Suprapubic skin (tissue), 4 donors: ENCODE results near the gene TJP3. TPM values are rescaled to one million over a fixed set of nuclear protein-coding genes. Genes with fewer than 3 reads are reported as not detected.

Source experiments
- DNase-seq, 2 donors: peaks; one replicate each; pipeline ENCODE4 v3.0.0-alpha.2; 2019; ENCODE audit warnings: low spot score in 2 of 2
- H3K27ac ChIP-seq: fragments of 200-600 bp; sonication (generic); one replicate; pipeline ENCODE4 v1.5.1; 2019
- H3K27me3 ChIP-seq: fragments of 200-600 bp; sonication (generic); one replicate; pipeline ENCODE4 v1.5.1; 2019
- H3K36me3 ChIP-seq: fragments of 200-600 bp; sonication (generic); one replicate; pipeline ENCODE4 v1.5.1; 2019
- H3K4me1 ChIP-seq: fragments of 200-600 bp; sonication (generic); one replicate; pipeline ENCODE4 v1.5.1; 2019
- H3K4me3 ChIP-seq: fragments of 200-600 bp; sonication (generic); one replicate; pipeline ENCODE4 v1.5.1; 2019; ENCODE audit warnings: mild to moderate bottlenecking
- H3K9me3 ChIP-seq: fragments of 200-600 bp; sonication (generic); one replicate; pipeline ENCODE4 v1.5.1; 2019
- EP300 ChIP-seq: sonication (generic); formaldehyde crosslinking; IDR thresholded peaks from one replicate; pipeline ENCODE4 v1.6.1; 2017; ENCODE audit warnings: antibody characterized with exemption
- POLR2A ChIP-seq, 2 donors: fragments of 450-650 bp; IDR thresholded peaks; one replicate each; pipeline ENCODE4 v1.6.1; 2017; ENCODE audit warnings: antibody characterized with exemption in 2 of 2, mild to moderate bottlenecking in 2 of 2, moderate library complexity in 2 of 2
- POLR2AphosphoS5 ChIP-seq, 3 donors: sonication (generic); formaldehyde crosslinking; IDR thresholded peaks; one replicate each; pipeline ENCODE4 v1.6.1; 2017; ENCODE audit warnings: antibody characterized with exemption in 3 of 3
- WGBS: methylation state at CpG from one replicate; pipeline ENCODE4 v1.1.5; 2018; 5-methylcytosine and 5-hydroxymethylcytosine counted together
- total RNA-seq, 4 donors: library from RNA; depleted of rRNA; stranded (reverse); fragments of >200 nt; gene quantifications; one replicate each; pipeline ENCODE4 v1.1.0, GENCODE V29; 2016
- TF ChIP-seq, protein P1 (sequence below), 2 donors: fragments of 200-600 bp in 1 of 2; fragments of 450-650 bp in 1 of 2; sonication (generic) in 1 of 2; IDR thresholded peaks; one replicate each; pipeline ENCODE4 v1.5.1; 2016 to 2019; ENCODE audit warnings: antibody characterized with exemption in 2 of 2, mild to moderate bottlenecking in 1 of 2, moderate library complexity in 1 of 2

TJP3 gene
- total RNA-seq, 4 donors from 2014 or later = 11.4 to 28.1 (median 20.1) TPM

DNA sequence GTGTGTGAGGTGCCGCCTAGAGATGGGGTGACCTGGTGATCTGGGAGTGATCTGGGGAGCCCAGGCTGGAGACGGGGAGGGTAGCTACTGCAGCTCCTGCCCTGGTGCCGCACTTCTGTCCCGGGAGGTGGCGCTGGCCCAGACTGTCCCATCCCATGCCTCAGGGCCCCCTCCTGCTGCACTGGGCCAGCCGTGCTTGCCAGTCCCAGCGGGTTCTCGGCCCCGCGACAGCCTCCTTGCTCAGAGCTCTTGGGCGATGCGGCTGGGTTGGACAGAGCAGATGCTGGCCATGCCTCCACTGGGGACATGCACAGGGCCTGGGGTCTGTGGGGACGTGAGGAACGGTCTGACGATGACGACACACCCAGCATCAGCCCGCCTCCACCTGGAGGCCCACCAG, 61.3 kb downstream of the TJP3 start:
- Histone ChIP-seq H3K27ac (no peak overlapping the region), H3K9me3 (no peaks in the 10 kb centered on the region), H3K4me1 (no peaks in the 10 kb centered on the region), H3K4me3 (no peak overlapping the region), H3K27me3 (no peaks in the 10 kb centered on the region), H3K36me3 (peaks cover 41% of the 10 kb centered on the region)
- TF ChIP-seq POLR2A (IDR thresholded peaks at IDR 0.05) (no peak), POLR2AphosphoS5 (IDR thresholded peaks at IDR 0.05) (no peak), EP300 (no peak)
- TF ChIP-seq, protein P1, sequence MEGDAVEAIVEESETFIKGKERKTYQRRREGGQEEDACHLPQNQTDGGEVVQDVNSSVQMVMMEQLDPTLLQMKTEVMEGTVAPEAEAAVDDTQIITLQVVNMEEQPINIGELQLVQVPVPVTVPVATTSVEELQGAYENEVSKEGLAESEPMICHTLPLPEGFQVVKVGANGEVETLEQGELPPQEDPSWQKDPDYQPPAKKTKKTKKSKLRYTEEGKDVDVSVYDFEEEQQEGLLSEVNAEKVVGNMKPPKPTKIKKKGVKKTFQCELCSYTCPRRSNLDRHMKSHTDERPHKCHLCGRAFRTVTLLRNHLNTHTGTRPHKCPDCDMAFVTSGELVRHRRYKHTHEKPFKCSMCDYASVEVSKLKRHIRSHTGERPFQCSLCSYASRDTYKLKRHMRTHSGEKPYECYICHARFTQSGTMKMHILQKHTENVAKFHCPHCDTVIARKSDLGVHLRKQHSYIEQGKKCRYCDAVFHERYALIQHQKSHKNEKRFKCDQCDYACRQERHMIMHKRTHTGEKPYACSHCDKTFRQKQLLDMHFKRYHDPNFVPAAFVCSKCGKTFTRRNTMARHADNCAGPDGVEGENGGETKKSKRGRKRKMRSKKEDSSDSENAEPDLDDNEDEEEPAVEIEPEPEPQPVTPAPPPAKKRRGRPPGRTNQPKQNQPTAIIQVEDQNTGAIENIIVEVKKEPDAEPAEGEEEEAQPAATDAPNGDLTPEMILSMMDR (IDR thresholded peaks at IDR 0.05) = no peak
- no peak for DNase-seq
- no CpG with 5 or more reads among the region's 17 CpGs for WGBS

DNA sequence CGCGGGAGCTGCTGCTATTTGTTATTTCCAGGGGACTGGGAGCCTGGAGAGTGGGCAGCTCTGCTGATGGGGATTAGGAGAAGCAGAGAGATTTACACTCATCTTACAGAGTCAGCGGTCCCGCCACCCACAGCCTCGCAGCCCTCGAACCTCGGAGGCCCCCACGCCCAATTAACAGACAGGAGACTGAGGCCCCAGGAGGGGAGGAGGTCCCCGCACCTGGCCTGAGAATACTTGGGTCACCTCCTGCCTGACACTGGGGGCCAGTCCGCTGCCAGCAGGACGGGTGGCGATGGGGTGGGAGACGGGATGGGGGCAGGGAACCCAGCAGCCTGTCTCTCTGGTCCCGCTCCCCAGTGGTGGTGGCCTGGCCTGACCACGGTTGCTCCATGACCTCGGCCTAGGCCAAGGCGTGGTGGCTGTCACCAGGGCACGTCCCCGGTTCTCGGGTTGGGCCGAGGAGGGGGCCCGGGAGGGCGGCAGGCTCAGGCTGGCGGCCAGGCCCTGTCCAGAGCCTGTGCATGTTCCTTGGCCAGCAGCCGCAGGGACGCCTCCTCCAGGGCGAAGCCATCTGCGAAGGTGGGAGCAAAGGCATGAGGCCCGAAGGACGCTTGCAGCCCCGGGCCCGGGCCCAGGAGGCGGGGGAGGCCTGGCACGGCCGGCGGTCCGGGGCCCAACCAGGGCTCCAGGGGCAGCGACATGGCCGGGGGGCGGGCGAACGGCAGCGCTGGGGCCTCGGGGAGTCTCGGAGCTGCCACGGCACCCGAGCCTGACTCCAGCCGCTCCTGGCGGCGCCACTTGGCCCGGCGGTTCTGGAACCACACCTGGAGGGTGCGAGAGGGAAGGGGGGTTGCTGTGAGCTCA, 62.2 kb downstream of the TJP3 start:
- no peak overlapping the region for H3K27ac ChIP-seq
- no peaks in the 10 kb centered on the region for H3K4me1 ChIP-seq
- 83% methylated on average over 11 of the region's 53 CpGs for WGBS
- peaks cover 36% of the 10 kb centered on the region for H3K36me3 ChIP-seq
- no peak overlapping the region for H3K4me3 ChIP-seq
- H3K9me3 ChIP-seq = no peaks in the 10 kb centered on the region
- DNase-seq = no peak
- no peaks in the 10 kb centered on the region for H3K27me3 ChIP-seq
- TF ChIP-seq POLR2AphosphoS5 (IDR thresholded peaks at IDR 0.05) = no peak
- TF ChIP-seq EP300 = no peak
- TF ChIP-seq POLR2A (IDR thresholded peaks at IDR 0.05) = no peak
- TF ChIP-seq, protein P1 (IDR thresholded peaks at IDR 0.05) = no peak

DNA sequence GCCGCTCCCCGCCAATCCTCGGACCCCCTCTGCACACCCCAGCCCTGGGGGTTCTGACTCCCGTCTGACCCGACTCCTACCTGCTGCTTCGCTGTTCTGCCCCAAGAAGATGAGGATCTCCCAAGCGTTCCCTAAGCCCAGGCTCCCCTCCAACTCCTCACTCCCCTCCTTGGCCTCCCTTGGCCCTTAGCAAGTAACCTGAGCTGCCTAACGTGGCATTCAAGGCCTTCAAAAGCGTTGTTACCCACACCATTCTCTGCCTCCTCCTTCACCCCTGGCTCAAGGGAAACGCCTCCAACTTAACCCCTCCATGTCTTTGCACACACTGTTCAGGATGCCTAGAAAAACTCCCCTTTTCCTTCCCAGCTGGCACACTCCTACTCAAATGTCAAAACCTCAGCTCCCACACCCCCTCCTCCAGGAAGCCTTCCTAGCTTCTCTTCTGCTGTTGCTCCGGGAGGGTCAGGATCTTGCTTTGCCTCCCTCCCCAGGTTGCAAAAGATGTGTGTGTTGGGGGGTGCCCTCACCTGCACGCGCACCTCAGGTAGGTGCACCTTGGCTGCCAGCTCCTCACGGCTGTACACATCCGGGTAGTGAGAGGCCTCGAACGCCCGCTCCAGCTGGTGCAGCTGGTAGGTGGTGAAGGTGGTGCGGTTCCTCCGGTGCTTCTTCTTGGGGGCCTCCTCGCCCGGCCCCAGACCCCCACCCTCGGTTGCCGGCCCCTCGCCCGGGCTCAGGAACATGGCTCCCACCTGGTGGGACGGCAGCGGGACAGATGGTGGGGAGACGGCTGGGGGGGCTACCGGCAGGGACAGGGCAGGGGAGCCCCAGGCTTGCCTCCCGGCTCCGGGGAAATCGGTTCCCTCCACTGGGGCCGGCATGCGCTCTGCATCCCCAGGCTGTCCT, 63.1 kb downstream of the TJP3 start:
- Histone ChIP-seq H3K9me3 (no peaks in the 10 kb centered on the region), H3K4me3 (no peak overlapping the region), H3K27me3 (no peaks in the 10 kb centered on the region), H3K4me1 (no peaks in the 10 kb centered on the region), H3K27ac (no peak overlapping the region), H3K36me3 (peaks cover 27% of the 10 kb centered on the region)
- DNase-seq = no peak
- WGBS = 68% methylated on average over 16 of the region's 35 CpGs
- TF ChIP-seq, protein P1 (IDR thresholded peaks at IDR 0.05) = no peak
- TF ChIP-seq EP300 = no peak
- TF ChIP-seq POLR2AphosphoS5 (IDR thresholded peaks at IDR 0.05) = no peak
- no peak for TF ChIP-seq POLR2A (IDR thresholded peaks at IDR 0.05)

DNA sequence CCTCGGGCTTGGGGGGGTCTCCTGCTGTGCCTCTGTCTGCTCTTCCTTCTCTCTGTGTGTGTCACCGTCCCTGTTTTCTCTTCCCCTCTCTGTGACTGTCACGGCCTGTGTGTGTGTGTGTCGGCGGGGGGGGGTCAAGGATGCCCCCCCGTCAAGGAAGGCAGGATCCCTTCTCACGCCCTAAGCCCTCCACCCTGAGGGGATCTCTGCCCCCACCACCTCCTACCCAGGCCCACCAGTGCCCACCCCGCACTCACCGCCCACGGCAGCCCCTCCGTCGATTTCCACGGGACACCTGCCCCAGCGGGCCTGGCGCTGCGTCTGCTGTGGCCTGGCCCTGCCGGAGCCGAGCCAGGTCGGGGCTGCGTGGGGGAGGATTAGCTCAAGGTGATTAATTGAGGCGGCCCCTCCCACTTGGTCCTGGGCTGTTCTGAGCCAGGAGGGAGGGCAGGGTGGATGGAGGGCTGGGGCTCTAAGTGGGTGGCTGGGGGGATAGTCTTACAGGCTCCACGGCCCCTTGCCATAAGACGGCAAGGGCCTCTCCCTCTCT, 63.8 kb downstream of the TJP3 start, which contains the start of gene RAX2:
Gene RAX2, minus strand, starts transcription at position 323 of the 550 bp plus-strand sequence. CDS start 486 bp downstream, outside the sequence.
- WGBS = 22% methylated on average over 21 of the region's 23 CpGs

DNA sequence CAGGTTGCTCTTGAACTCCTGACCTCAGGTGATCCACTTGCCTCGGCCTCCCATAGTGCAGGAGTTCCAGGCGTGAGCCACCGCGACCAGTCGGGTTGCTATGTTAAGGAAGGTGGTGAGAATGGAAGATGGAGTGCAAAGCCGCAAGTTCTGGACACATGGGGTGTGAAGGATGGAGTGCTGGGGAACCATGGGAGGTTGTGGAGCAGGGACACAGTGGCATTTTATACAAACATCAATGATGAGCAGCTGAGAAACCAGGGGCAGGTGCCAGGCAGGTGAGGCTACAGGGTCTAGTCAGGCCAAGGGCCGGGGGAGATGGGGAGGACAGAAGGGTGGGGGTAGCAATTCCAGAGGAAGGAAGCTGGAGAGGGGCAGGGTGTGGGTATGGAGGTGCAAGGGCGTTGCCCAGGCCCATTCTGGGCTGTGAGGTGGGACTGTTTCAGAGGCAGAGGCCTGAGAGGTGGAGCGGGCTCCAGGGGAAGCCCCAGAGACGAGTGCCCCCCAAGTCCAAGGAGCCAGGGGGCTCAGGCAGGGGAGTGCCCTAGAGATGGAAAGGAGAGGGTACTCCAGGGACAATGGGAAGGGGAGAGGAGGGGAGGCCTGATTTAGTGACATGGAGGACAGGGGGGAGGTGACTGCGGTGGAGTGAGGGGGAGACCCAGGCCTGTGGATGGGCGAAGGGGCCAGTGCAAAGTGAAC, 65.8 kb downstream of the TJP3 start:
- no peak for DNase-seq
- Histone ChIP-seq H3K4me1 (no peaks in the 10 kb centered on the region), H3K9me3 (no peaks in the 10 kb centered on the region), H3K27ac (no peak overlapping the region), H3K4me3 (no peak overlapping the region), H3K27me3 (peaks cover 3% of the 10 kb centered on the region), H3K36me3 (peaks cover under 1% of the 10 kb centered on the region)
- TF ChIP-seq POLR2AphosphoS5 (IDR thresholded peaks at IDR 0.05) (no peak), EP300 (no peak), POLR2A (IDR thresholded peaks at IDR 0.05) (no peak)
- TF ChIP-seq, protein P1 (IDR thresholded peaks at IDR 0.05) = no peak
- 84% methylated on average over 12 of the region's 12 CpGs for WGBS

More for the DNA sequence above, 63.8 kb downstream of the TJP3 start, which contains the start of gene RAX2:
- H3K27me3 ChIP-seq = no peaks in the 10 kb centered on the region
- no peaks in the 10 kb centered on the region for H3K9me3 ChIP-seq
- DNase-seq = no peak
- no peak within 1 kb of the TSS for H3K4me3 ChIP-seq
- TF ChIP-seq POLR2AphosphoS5 (IDR thresholded peaks at IDR 0.05) (no peak), EP300 (no peak)
- H3K27ac ChIP-seq = no peak within 1 kb of the TSS
- no peaks in the 10 kb centered on the region for H3K4me1 ChIP-seq
- H3K36me3 ChIP-seq = peaks cover 20% of the 10 kb centered on the region
